Stimulated activated CD4-positive, alpha-beta T cell treated with anti-CD3 and anti-CD28 coated beads, Interleukin-1b, Interleukin-23, amount 100 ng/mL, for 24 hours (primary cell): ENCODE results near the gene STAM.
"Not testable (repeated sequence)": the region's sequence is repeated elsewhere in the genome, so short reads cannot be mapped to it uniquely, and the experiment has no call there.

Experiments
- DNase-seq, 4 experiments: peaks; one replicate each; pipeline ENCODE4 v3.0.0-alpha.2; 2020; ENCODE audit warnings: low read depth in 4 of 4, low spot score in 1 of 4

Gene STAM

GRCh38 chr10:17722317-17723014 is 78.5 kb downstream of the STAM start:
- DNase-seq, result not testable (repeated sequence)

GRCh38 chr10:17725703-17726102 is 81.8 kb downstream of the STAM start:
- no peak for DNase-seq

- DNase-seq, result no peak
Measured at GRCh38 chr10:17729630-17730029, 85.7 kb downstream of the STAM start.

- DNase-seq, result no peak
Measured at GRCh38 chr10:17730667-17731066, 86.7 kb downstream of the STAM start.

- no peak for DNase-seq
Measured at GRCh38 chr10:17731331-17732020, 87.5 kb downstream of the STAM start.

- DNase-seq, result no peak
Measured at GRCh38 chr10:17733620-17734019, 89.7 kb downstream of the STAM start.

GRCh38 chr10:17734432-17735080 is 90.6 kb downstream of the STAM start:
- no peak for DNase-seq

GRCh38 chr10:17735166-17735941 is 91.4 kb downstream of the STAM start:
- DNase-seq, result no peak

- no peak for DNase-seq
Measured at GRCh38 chr10:17736223-17736622, 92.3 kb downstream of the STAM start.

- DNase-seq, result no peak
Measured at GRCh38 chr10:17737027-17737965, 93.3 kb downstream of the STAM start.

- no peak for DNase-seq
Measured at GRCh38 chr10:17740668-17741067, 96.7 kb downstream of the STAM start.

GRCh38 chr10:17742918-17743317 is 99.0 kb downstream of the STAM start:
- DNase-seq, result peak; percentile 53 to 61 (median 54)

GRCh38 chr10:17743437-17743836 is 99.5 kb downstream of the STAM start:
- no peak for DNase-seq

- no peak for DNase-seq
Measured at GRCh38 chr10:17744341-17744861, 100.5 kb downstream of the STAM start.

- DNase-seq, result no peak
Measured at GRCh38 chr10:17747883-17748550, 104.1 kb downstream of the STAM start.

- no peak for DNase-seq
Measured at GRCh38 chr10:17749890-17750289, 105.9 kb downstream of the STAM start.

- no peak for DNase-seq
Measured at GRCh38 chr10:17751781-17752445, 108.0 kb downstream of the STAM start, which contains the start of gene TMEM236. Gene TMEM236, plus strand, starts transcription at chr10:17752201. Its CDS starts 95 bp downstream, at chr10:17752296.

- DNase-seq, result no peak
Measured at GRCh38 chr10:17756557-17757217, 112.7 kb downstream of the STAM start.
